ENCODE results near the gene NRBP1. TPM values are rescaled to one million over a fixed set of nuclear protein-coding genes. Genes with fewer than 3 reads are reported as not detected.

The NRBP1 gene
- 89.0 TPM for polyA plus RNA-seq
- long read RNA-seq, donor 1, partial matches to known transcripts: 18 of 20 reads
- long read RNA-seq, donor 1, other reads (novel, unspliced or antisense): 0 of 20 reads
- long read RNA-seq, donor 2, partial matches to known transcripts: 32 of 36 reads
- long read RNA-seq, donor 2, other reads (novel, unspliced or antisense): 0 of 36 reads
- long read RNA-seq, donor 3: 0 reads
- long read RNA-seq, donor 4: 0 reads
- long read RNA-seq, donor 5, partial matches to known transcripts: 26 of 26 reads
- long read RNA-seq, donor 5, other reads (novel, unspliced or antisense): 0 of 26 reads
- long read RNA-seq, donor 6, partial matches to known transcripts: 38 of 40 reads
- long read RNA-seq, donor 6, other reads (novel, unspliced or antisense): 0 of 40 reads
- long read RNA-seq, donor 7, partial matches to known transcripts: 36 of 37 reads
- long read RNA-seq, donor 7, other reads (novel, unspliced or antisense): 0 of 37 reads
- long read RNA-seq, donor 8, partial matches to known transcripts: 92 of 97 reads
- long read RNA-seq, donor 8, other reads (novel, unspliced or antisense): 0 of 97 reads
- long read RNA-seq, donor 9, partial matches to known transcripts: 58 of 61 reads
- long read RNA-seq, donor 9, other reads (novel, unspliced or antisense): 0 of 61 reads
- long read RNA-seq, donor 10, partial matches to known transcripts: 54 of 57 reads
- long read RNA-seq, donor 10, other reads (novel, unspliced or antisense): 0 of 57 reads
- long read RNA-seq, donor 11, partial matches to known transcripts: 25 of 28 reads
- long read RNA-seq, donor 11, other reads (novel, unspliced or antisense): 0 of 28 reads

- peak; percentile 92 to 96 for DNase-seq
- Histone ChIP-seq H3K4me1 (ENCODE audit: control insufficient read depth, insufficient read depth, low read length) (peaks cover 5% of the 10 kb centered on the region), H3K27ac (ENCODE audit: low read length) (peak within 1 kb of the TSS; percentile 99), H3K36me3 (ENCODE audit: control insufficient read depth, insufficient read depth, low read length) (peaks cover 5% of the 10 kb centered on the region), H3K4me3 (ENCODE audit: low read length) (peak within 1 kb of the TSS; percentile 90), H3K9me3 (ENCODE audit: control insufficient read depth, low read depth, low read length) (no peaks in the 10 kb centered on the region), H3K27me3 (ENCODE audit: control insufficient read depth, insufficient read depth, low read length) (no peaks in the 10 kb centered on the region)
- no CpG with 5 or more reads among the region's 75 CpGs for WGBS (ENCODE audit: insufficient coverage, low lambda C conversion rate)
Measured at GRCh38 chr2:27428213-27428977, at the start of gene NRBP1. Gene NRBP1 (plus strand): TSS chr2:27428631. CDS start chr2:27433274, 4,643 bp downstream.

DNA sequence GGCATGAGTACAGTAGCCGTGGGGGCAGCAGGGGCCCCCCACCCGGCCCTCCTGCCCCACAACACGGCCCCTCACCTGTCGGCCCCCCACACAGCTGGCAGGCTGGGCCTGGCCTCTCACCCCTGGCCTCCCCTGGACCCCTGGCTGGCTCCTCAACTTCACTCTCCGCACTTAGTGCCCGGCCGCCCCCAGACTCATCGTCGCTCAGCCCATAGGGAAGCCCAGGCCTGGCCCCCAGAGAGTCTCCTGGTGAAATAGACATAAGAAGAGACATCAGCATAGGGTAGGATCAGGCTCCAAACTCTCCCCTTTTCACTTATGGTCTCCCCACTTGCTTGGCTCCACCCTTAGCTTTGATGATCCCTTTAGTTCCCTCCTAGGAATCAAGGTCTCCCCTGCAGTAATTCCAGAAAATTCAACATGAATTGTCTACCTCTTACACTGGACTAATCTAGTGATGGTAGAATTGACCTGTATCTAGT, 49.6 kb upstream of the NRBP1 start:
- no peak overlapping the region for H3K4me3 ChIP-seq (ENCODE audit: low read length)
- H3K4me1 ChIP-seq (ENCODE audit: control insufficient read depth, insufficient read depth, low read length): peaks cover 17% of the 10 kb centered on the region
- no peaks in the 10 kb centered on the region for H3K9me3 ChIP-seq (ENCODE audit: control insufficient read depth, low read depth, low read length)
- no peaks in the 10 kb centered on the region for H3K27me3 ChIP-seq (ENCODE audit: control insufficient read depth, insufficient read depth, low read length)
- peaks cover 74% of the 10 kb centered on the region for H3K36me3 ChIP-seq (ENCODE audit: control insufficient read depth, insufficient read depth, low read length)
- no CpG with 5 or more reads among the region's 9 CpGs for WGBS (ENCODE audit: insufficient coverage, low lambda C conversion rate)
- no peak overlapping the region for H3K27ac ChIP-seq (ENCODE audit: low read length)
- no peak for DNase-seq

DNA sequence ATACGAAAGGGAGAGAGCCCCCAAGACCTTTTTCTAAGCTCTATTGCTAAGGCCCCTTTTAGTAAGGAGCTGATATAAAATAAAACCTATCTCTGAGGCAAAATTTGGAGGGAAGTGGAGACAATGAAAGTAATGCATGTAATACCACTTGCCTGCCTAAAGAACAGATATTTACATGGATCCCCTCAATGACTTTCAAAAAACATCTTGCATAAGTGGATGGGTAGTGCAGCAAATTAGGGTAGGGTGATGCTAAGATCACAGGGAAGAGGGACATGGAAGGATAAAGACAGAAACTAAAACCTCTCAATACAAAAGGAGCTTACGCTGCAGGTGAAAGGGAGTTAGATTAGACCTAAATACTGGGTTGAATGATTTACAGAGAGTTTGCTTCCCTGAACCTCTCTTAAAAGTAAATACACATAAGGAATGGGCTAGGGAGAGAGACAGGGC, 49.0 kb upstream of the NRBP1 start:
- 67% methylated on average over 1 of the region's 2 CpGs for WGBS (ENCODE audit: insufficient coverage, low lambda C conversion rate)
- peak overlapping the region; percentile 97 for H3K27ac ChIP-seq (ENCODE audit: low read length)
- peaks cover 74% of the 10 kb centered on the region for H3K36me3 ChIP-seq (ENCODE audit: control insufficient read depth, insufficient read depth, low read length)
- H3K27me3 ChIP-seq (ENCODE audit: control insufficient read depth, insufficient read depth, low read length): no peaks in the 10 kb centered on the region
- no peak for DNase-seq
- H3K4me3 ChIP-seq (ENCODE audit: low read length): peak overlapping the region; percentile 65
- peaks cover 17% of the 10 kb centered on the region for H3K4me1 ChIP-seq (ENCODE audit: control insufficient read depth, insufficient read depth, low read length)
- no peaks in the 10 kb centered on the region for H3K9me3 ChIP-seq (ENCODE audit: control insufficient read depth, low read depth, low read length)

GRCh38 chr2:27379836-27380625, 48.4 kb upstream of the NRBP1 start:
- Histone ChIP-seq H3K36me3 (ENCODE audit: control insufficient read depth, insufficient read depth, low read length) (peaks cover 74% of the 10 kb centered on the region), H3K27me3 (ENCODE audit: control insufficient read depth, insufficient read depth, low read length) (no peaks in the 10 kb centered on the region), H3K27ac (ENCODE audit: low read length) (peak overlapping the region; percentile 97), H3K9me3 (ENCODE audit: control insufficient read depth, low read depth, low read length) (no peaks in the 10 kb centered on the region), H3K4me1 (ENCODE audit: control insufficient read depth, insufficient read depth, low read length) (peaks cover 17% of the 10 kb centered on the region), H3K4me3 (ENCODE audit: low read length) (peak overlapping the region; percentile 65)
- WGBS (ENCODE audit: insufficient coverage, low lambda C conversion rate): no CpG with 5 or more reads among the region's 35 CpGs
- peak; percentile 61 to 82 for DNase-seq

DNA sequence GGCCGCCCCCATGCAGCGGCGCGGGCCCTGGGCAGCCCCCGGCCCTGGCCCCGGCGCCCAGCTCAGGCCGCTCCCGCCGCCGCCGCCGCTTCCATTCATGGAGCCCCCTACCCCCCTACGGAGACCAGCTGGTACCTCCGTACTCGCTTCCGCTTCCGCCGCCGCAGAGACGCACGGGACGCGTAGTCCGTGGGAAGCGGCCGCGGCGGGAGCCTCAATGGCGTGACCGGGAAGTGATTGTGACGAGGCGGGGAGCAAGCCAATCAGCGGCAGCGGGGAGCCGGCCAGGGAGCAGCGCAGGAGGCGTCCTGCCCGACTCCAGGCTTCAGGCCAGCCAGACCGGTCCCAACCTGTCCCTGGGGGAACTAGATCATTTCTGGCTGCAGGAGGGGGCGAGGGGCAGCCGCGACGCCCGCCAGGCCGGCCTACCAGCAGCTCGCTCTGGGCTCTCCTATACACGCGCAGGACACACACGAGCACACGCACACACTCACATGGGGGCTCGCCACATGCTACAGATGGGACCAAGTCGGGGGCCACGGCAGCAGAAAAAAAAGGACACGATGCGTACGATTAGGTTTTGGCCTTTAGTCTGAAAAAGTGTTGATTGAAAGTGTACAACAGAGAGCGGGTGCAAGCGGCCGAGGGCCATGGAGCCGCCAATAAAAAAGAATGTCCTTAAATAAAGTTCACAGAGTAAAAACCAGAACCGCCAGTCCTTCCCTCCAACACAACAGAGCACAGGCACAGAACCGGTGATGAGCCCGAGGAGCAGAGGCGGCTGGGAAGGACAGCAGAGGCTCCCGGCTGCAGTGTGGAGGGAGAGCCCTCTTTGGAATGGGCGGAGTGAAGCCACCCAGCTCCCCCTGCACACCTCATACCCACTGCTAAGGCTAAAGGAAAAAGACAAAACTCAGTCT, 47.5 kb upstream of the NRBP1 start, which contains the start of gene ZNF513:
TSS of gene ZNF513 (minus strand) at position 109 of the 920 bp plus-strand sequence. CDS start 208 bp downstream, outside the sequence.
- peak; percentile 94 to 97 for DNase-seq
- Histone ChIP-seq H3K27me3 (ENCODE audit: control insufficient read depth, insufficient read depth, low read length) (no peaks in the 10 kb centered on the region), H3K4me3 (ENCODE audit: low read length) (peak within 1 kb of the TSS; percentile 65), H3K27ac (ENCODE audit: low read length) (peak within 1 kb of the TSS; percentile 97), H3K4me1 (ENCODE audit: control insufficient read depth, insufficient read depth, low read length) (peaks cover 17% of the 10 kb centered on the region), H3K9me3 (ENCODE audit: control insufficient read depth, low read depth, low read length) (no peaks in the 10 kb centered on the region), H3K36me3 (ENCODE audit: control insufficient read depth, insufficient read depth, low read length) (peaks cover 69% of the 10 kb centered on the region)
- 40% methylated on average over 2 of the region's 67 CpGs for WGBS (ENCODE audit: insufficient coverage, low lambda C conversion rate)

DNA sequence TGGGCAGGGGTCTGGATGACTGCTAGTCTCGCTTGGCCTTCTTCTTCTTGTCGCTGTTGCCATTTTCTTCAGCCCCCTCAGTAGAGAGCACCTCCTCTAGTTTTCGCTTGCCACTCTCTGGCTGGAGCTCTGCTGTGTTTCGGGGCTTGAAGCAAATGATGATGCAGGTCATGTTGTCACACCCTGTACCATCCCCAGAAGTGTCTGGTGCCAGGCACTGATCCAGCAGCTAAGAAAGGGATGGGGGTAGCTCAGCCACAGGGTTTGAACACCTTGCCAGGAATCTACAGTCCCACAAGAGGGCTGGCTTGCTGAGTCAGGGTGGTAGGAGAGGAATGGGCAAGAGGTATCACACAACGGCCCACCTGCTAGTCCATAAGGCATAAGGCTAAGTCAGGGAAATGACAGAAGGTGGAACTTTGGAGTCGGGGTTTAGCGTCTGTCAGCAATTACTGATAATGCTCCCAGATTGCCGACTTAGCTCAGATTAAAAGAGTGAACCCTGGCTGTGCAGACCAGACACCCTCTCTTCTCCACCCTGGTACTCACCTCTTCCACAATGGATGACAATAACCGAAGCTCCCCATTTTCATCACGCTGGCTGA, 46.8 kb upstream of the NRBP1 start:
- peaks cover 17% of the 10 kb centered on the region for H3K4me1 ChIP-seq (ENCODE audit: control insufficient read depth, insufficient read depth, low read length)
- DNase-seq: peak in 1 of 2 donors; percentile 28
- peak overlapping the region; percentile 97 for H3K27ac ChIP-seq (ENCODE audit: low read length)
- peaks cover 66% of the 10 kb centered on the region for H3K36me3 ChIP-seq (ENCODE audit: control insufficient read depth, insufficient read depth, low read length)
- no peak overlapping the region for H3K4me3 ChIP-seq (ENCODE audit: low read length)
- WGBS (ENCODE audit: insufficient coverage, low lambda C conversion rate): no CpG with 5 or more reads among the region's 10 CpGs
- H3K27me3 ChIP-seq (ENCODE audit: control insufficient read depth, insufficient read depth, low read length): no peaks in the 10 kb centered on the region
- no peaks in the 10 kb centered on the region for H3K9me3 ChIP-seq (ENCODE audit: control insufficient read depth, low read depth, low read length)

- Histone ChIP-seq H3K4me3 (ENCODE audit: low read length) (no peak overlapping the region), H3K4me1 (ENCODE audit: control insufficient read depth, insufficient read depth, low read length) (no peaks in the 10 kb centered on the region), H3K27me3 (ENCODE audit: control insufficient read depth, insufficient read depth, low read length) (no peaks in the 10 kb centered on the region), H3K27ac (ENCODE audit: low read length) (no peak overlapping the region), H3K36me3 (ENCODE audit: control insufficient read depth, insufficient read depth, low read length) (peaks cover 14% of the 10 kb centered on the region), H3K9me3 (ENCODE audit: control insufficient read depth, low read depth, low read length) (no peaks in the 10 kb centered on the region)
- WGBS (ENCODE audit: insufficient coverage, low lambda C conversion rate): 94% methylated on average over 3 of the region's 9 CpGs
- no peak for DNase-seq
Measured at GRCh38 chr2:27390822-27391679, 37.4 kb upstream of the NRBP1 start.

- no peak overlapping the region for H3K27ac ChIP-seq (ENCODE audit: low read length)
- no peak for DNase-seq
- peaks cover 12% of the 10 kb centered on the region for H3K36me3 ChIP-seq (ENCODE audit: control insufficient read depth, insufficient read depth, low read length)
- H3K4me3 ChIP-seq (ENCODE audit: low read length): no peak overlapping the region
- no peaks in the 10 kb centered on the region for H3K4me1 ChIP-seq (ENCODE audit: control insufficient read depth, insufficient read depth, low read length)
- WGBS (ENCODE audit: insufficient coverage, low lambda C conversion rate): no CpG with 5 or more reads among the region's 33 CpGs
- no peaks in the 10 kb centered on the region for H3K9me3 ChIP-seq (ENCODE audit: control insufficient read depth, low read depth, low read length)
- H3K27me3 ChIP-seq (ENCODE audit: control insufficient read depth, insufficient read depth, low read length): no peaks in the 10 kb centered on the region
Measured at GRCh38 chr2:27393225-27393624, 35.2 kb upstream of the NRBP1 start.

Data from large intestine (tissue), 12 donors.